Measurements from ENCODE around the gene FAM120A.

FAM120A gene

GRCh38 chr9:93566408-93567270 lies 115.2 kb downstream of the FAM120A start:
- peak; percentile 85 for DNase-seq

GRCh38 chr9:93567271-93567959 lies 115.9 kb downstream of the FAM120A start:
- no peak for DNase-seq

GRCh38 chr9:93568169-93568568 lies 116.7 kb downstream of the FAM120A start:
- DNase-seq: no peak

- DNase-seq: no peak
Observed at GRCh38 chr9:93569621-93570174, 118.2 kb downstream of the FAM120A start.

GRCh38 chr9:93572221-93572620 lies 120.7 kb downstream of the FAM120A start:
- DNase-seq: no peak

- DNase-seq: no peak
Observed at GRCh38 chr9:93572636-93573515, 121.4 kb downstream of the FAM120A start.

GRCh38 chr9:93573516-93573828 lies 122.0 kb downstream of the FAM120A start:
- DNase-seq: no peak

- DNase-seq: no peak
Observed at GRCh38 chr9:93574091-93574899, 122.8 kb downstream of the FAM120A start.

- DNase-seq: no peak
Observed at GRCh38 chr9:93574900-93575795, 123.7 kb downstream of the FAM120A start.

GRCh38 chr9:93575796-93576257 lies 124.3 kb downstream of the FAM120A start:
- no peak for DNase-seq

GRCh38 chr9:93576258-93577077 lies 125.0 kb downstream of the FAM120A start, which contains the start of gene PHF2:
Gene PHF2, plus strand, starts transcription at chr9:93576584. Its CDS starts 190 bp downstream, at chr9:93576774.
- DNase-seq: no peak

GRCh38 chr9:93577078-93577974 lies 125.8 kb downstream of the FAM120A start:
- no peak for DNase-seq

- no peak for DNase-seq
Observed at GRCh38 chr9:93577975-93578682, 126.6 kb downstream of the FAM120A start.

- no peak for DNase-seq
Observed at GRCh38 chr9:93578844-93579243, 127.4 kb downstream of the FAM120A start.

- no peak for DNase-seq
Observed at GRCh38 chr9:93579711-93580516, 128.4 kb downstream of the FAM120A start.

GRCh38 chr9:93580654-93581380 lies 129.3 kb downstream of the FAM120A start:
- no peak for DNase-seq

GRCh38 chr9:93582115-93582514 lies 130.6 kb downstream of the FAM120A start:
- peak; percentile 89 for DNase-seq
